Right lung (tissue), 5 donors: Measurements from ENCODE around the gene ZDHHC18. TPM values are rescaled to one million over a fixed set of nuclear protein-coding genes. Genes with fewer than 3 reads are reported as not detected.
"Not testable (repeated sequence)": the region's sequence is repeated elsewhere in the genome, so short reads cannot be mapped to it uniquely, and the experiment has no call there.

ENCODE experiments used
- DNase-seq, 2 donors: peaks; one replicate each; pipeline ENCODE4 v3.0.0-alpha.2; 2013
- polyA plus RNA-seq, 5 donors: library from polyadenylated mRNA; unstranded; fragments of 120-200 nt; gene quantifications; one replicate each; pipeline versions ENCODE4 v1.2.1 to v1.2.3, GENCODE V29; 2013; ENCODE audit warnings: inconsistent platforms in 1 of 5, low replicate concordance in 1 of 5; ENCODE audit not compliant: insufficient read length in 5 of 5, insufficient read depth in 1 of 5

Gene ZDHHC18
- polyA plus RNA-seq, 5 donors = 19.9 to 26.7 (median 23.2) TPM

DNA sequence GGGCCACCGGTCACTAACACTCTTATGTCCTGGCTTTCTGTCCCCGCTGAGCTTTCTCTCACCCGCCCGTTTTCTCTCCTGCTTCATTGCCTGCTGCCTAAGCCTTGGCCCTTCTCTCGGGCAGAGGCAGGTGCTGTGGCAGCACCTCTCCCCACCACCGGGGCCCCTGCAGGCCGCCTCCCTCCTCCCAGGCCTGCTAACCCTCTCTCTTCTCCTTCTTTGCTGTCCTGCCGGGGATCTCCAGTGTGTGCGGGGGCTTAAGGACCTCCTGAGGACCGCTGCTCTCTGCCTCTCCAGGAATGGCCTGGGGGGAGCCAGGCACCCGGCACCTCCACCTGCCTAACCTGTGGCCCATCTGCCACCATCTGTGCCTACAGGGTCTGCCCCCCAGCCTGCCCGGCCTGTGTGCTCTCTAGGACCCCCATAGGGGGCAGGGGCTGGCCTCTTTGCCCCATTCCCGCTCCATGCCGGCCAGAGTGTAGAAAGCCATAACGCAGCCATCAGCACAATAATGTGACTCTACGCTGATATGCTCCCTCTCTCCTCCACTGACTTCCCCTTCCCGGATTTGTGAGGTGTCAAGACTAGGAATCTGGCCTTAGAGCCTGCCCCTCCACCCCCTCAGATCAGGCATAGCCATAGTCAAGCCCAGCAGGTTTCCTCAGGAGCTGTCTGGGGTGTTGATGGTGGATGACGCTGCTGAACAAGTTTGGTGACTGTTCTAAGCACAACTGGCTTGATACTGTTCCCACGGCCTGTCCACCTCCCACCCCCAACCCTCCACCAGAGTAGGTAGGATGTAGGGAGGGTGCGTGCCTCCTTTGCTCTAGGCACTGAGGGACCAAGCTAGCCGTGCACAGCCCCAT, 30.3 kb downstream of the ZDHHC18 start:
- DNase-seq = no peak

DNA sequence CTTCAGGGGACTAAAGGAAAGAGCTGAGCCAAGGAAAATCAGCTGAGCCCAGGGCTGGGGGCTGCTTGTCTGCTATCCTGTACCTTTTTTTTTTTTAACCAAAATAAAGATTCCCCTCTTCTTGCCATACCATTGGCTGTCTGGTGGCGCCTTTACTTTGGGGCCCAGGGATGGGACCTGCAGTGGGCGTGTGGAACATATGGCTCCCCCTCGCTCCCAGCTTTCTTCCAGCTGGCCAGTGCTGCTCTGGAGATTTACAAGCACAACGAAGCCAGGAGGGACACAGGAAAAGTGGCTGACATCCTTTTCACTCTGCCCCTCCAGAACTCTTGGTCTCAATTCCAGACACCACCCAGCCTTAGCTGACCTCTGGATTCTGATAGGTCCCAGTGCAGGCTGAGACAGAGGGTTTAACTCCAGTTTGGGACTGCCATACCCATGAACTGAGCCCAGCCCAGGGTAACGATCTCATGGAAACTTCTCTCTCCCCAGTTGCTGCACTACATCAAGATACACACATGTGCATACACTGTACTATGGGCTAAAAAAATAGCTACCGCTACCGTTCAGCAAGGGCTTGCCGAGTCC, 31.1 kb downstream of the ZDHHC18 start:
- no peak for DNase-seq

DNA sequence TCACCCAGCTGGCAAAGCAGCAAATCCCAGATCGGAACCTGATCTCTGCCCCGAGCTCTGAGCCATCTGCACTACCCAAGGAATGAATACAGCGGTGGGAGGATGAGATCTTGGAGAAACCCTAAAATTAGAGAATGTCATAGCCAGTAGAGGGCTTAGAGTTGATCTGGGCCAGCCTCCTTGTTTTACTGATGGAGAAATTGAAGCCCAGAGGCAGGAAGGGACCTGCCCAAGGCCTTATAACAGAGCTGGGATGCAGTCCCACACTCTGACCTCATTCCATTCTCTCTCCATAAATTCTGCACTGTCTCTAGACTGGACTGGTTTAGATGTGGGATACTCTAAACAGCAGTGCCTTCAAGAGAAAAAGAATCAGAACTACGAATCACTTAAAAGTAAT, 31.7 kb downstream of the ZDHHC18 start:
- DNase-seq = no peak

DNA sequence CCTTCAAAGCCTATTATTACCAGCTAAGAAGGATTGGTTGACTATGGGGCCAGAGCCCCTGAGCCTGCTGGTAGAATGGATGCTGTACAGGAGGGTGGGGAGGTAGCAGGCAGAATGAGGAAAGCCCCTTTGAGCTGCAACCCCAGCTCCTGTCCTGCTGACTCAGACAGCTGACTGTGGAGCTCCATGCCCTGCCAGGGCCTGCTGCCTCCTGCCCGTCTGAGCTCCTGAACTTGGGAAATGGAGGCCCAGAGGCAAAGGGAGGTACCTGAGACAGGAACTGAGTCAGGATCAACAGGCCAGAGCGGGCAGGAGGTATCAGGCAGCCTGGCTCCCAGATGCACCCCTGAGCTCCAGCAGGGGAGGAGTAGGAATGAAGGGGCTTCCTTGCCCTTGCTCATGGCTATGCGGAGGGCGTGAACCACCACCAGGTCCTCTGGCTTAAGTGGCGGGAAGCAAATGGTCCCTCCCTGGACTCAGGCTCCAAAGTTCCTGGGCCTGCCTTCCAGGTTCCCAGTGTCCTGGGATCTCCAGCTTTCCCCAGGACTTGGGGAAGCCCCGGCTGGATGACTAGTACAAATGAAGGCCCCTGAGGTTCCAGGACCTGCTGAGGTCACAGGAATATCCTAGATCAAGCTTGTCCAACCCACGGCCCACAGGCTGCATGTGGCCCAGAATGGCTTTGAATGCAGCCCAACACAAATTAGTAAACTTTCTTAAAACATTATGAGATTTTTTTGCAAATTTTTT, 32.6 kb downstream of the ZDHHC18 start:
- no peak for DNase-seq

DNA sequence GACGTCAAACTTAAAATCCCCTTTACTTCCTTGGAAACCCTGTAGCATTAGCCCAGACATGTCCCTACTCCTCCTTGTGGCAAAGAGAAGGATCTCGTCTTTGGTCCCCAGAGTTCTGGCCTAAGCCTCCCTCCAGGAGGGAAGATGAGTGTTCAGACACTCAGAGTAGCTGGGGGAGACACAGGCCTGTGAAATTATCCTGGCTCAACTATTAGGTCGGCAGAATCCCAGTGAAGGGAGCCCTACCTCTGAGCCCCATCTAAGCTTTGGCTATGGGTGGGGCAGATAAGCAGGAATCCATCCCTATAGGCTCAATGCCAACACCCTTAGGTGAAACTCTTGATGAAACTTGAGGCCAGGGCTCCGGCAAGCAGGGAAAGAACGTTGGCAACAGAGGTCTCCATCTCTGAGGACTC, 34.8 kb downstream of the ZDHHC18 start:
- DNase-seq = no peak

DNA sequence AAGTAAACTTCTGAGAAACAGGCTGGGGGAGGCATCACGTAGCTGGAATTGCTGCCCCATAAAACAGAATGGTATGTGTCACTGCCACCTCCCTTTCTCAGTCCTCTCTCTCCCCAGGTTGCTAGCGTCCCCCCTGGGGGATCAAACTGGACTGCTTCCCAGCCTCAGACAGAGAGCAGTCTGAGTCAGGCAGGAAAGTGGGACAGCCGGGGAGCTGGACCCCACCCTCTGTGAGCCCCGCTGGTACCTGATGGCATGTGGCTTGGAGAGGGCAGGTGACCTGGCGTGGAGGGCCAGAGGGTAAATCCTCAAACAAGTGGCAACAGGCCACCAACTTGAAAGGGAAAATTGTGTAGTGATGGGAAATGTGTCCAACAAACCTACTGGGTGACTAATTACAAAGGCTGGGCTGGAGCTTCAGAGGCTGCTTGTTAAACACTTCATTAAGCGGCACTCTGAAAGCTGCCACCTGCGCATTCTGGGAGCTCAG, 35.4 kb downstream of the ZDHHC18 start:
- no peak for DNase-seq

DNA sequence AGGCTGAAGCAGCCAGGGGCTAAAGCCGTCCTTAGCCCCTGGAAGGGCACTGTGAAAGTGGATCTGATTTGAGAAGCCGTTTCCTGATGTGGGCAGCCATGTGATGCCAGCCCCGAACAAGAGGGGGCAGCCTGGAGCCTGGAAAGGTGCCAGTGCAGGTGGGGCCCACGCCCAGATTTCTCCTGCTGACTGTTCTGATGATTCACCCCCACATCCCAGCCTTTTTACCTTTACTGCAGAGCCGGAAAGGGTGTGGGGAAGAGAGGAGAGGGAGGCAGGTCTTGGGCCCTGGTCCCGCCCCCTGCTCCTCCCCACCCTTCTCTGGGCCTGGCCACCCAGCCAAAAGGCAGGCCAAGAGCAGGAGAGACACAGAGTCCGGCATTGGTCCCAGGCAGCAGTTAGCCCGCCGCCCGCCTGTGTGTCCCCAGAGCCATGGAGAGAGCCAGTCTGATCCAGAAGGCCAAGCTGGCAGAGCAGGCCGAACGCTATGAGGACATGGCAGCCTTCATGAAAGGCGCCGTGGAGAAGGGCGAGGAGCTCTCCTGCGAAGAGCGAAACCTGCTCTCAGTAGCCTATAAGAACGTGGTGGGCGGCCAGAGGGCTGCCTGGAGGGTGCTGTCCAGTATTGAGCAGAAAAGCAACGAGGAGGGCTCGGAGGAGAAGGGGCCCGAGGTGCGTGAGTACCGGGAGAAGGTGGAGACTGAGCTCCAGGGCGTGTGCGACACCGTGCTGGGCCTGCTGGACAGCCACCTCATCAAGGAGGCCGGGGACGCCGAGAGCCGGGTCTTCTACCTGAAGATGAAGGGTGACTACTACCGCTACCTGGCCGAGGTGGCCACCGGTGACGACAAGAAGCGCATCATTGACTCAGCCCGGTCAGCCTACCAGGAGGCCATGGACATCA, 36.5 kb downstream of the ZDHHC18 start, which contains the start of gene SFN:
Gene SFN, plus strand, starts transcription at position 369 of the 904 bp plus-strand sequence. Its CDS starts 64 bp downstream, at position 433.
- DNase-seq = no peak

DNA sequence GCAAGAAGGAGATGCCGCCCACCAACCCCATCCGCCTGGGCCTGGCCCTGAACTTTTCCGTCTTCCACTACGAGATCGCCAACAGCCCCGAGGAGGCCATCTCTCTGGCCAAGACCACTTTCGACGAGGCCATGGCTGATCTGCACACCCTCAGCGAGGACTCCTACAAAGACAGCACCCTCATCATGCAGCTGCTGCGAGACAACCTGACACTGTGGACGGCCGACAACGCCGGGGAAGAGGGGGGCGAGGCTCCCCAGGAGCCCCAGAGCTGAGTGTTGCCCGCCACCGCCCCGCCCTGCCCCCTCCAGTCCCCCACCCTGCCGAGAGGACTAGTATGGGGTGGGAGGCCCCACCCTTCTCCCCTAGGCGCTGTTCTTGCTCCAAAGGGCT, 37.2 kb downstream of the ZDHHC18 start:
- DNase-seq = no peak

DNA sequence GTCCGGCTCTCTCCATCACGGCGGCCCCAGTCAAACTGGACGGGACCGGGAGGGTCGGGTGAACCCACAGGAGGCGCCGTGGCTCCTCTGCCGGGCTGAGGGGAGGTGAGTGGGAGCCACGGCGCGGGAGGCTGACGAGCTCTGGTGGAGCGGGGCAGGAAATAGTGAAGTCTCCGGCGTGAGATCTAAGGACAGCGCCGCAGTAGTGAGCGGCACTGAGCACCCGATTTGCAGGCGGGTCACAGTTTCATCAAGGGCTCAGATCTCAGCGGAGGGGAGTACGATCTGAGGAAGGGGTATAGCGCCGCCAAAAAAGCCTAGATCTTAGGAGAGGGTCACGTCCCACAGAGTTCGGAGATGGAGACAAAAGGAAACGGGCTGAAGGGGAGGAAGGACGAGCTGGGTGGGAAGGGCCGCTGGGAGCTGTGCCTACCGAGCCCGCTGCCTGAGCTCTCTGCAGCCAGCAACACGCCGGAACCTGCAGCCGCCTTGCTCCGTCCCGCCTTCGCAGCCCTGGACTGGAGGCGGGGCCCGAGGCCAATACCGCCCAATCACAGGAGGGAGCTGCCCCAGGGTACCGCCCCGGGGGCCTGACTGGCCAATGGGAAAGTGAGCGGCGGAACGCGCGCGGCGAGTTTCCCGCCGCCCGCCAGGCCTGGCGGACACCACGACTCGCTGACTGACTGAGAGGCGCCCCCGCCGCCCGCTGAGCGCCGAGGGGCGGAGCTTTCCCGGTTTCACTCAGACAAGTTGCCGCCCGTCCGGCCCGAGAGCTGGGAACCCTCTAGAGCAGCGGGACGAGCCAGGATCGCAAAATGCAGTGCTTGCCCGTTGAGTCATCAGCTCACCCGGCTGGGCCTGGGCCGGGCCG, 38.4 kb downstream of the ZDHHC18 start:
- peak; percentile 97 for DNase-seq

DNA sequence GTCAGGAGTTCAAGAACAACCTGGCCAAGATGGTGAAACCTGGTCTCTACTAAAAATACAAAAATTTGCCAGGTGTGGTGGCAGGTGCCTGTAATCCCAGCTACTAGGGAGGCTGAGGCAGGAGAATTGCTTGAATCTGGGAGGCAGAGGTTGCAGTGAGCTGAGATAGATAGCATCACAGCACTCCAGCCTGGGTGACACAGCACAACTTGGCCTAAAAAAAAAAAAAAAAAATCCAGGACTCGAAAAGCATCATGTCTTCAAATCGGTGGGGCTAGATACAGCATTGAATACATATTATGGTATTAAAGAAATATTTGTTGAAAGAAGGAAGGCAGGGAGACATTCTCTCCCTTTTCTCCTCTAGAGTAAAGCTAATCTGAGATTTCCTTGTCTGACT, 46.6 kb downstream of the ZDHHC18 start:
- not testable (repeated sequence) for DNase-seq

DNA sequence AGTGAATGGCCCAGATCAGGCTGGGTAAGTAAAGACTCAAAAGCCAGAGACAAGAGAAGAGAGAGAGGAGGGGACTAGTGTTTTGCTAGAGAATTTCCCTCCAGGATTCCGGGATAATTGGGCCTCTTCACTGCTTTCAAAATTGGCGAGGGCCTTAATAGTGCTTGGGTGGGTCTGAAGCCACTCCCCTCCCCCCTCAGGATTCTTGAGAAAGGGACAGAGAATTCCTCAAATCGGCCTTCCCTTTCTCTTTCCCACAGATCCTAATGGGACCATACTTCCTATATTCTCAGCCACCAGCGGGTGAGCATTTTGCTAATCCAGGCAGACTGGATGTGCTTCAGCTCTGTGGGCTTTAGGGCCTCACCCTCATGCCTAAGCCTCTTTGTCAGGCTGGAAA, 48.4 kb downstream of the ZDHHC18 start:
- DNase-seq = no peak

DNA sequence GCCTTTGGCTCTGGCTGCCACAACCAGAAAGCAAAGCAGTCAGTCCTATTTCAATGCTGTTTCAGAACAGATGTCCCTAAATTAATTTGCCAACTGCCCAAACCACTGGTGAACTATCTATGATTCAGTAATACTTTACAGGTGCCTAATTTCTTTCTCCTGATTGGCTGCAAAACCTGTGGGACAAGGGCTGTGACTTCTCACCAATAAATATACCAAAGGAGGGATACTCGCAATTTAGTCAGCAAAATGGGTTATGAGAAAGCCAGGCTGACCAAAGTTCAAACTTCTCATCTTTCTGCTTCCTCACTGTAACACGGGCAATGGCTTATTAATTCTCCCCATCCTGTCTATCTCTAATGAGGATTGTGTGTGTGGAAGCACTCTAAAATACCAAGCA, 50.8 kb downstream of the ZDHHC18 start:
- no peak for DNase-seq

DNA sequence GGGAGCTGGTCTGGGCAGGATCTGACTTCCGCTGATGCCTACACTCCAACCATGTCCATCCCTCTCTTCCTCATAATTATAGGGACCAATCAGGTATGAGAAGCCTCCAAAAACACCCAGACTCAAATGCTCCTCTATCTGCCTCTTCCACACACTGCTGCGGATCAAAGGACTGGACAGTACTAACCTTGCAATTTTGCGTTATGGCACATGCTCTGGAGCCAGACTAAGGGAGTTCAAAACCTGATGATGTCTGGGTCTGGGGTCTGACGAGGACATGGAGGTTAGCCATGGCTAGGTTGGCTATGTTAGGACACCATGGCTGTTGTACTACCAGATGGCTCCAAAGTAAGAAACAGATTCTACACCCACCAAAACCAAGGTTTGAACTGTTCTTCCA, 53.3 kb downstream of the ZDHHC18 start:
- DNase-seq = no peak

DNA sequence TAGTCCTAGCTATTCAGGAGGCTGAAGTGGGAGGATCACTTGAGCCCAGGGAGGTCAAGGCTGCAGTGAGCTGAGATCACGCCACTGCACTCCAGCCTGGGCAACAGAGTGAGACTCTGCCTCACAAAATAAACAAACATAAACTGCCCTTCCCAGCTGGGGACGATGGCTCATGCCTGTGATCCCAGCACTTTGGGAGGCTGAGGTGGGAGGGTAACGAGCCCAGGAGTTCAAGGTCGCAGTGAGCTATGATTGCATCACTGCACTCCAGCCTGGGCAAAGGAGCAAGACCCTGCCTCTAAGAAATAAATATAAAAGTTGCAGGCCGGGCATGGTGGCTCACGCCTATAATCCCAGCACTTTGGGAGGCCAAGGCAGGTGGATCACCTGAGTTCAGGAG, 55.1 kb downstream of the ZDHHC18 start:
- DNase-seq = not testable (repeated sequence)

DNA sequence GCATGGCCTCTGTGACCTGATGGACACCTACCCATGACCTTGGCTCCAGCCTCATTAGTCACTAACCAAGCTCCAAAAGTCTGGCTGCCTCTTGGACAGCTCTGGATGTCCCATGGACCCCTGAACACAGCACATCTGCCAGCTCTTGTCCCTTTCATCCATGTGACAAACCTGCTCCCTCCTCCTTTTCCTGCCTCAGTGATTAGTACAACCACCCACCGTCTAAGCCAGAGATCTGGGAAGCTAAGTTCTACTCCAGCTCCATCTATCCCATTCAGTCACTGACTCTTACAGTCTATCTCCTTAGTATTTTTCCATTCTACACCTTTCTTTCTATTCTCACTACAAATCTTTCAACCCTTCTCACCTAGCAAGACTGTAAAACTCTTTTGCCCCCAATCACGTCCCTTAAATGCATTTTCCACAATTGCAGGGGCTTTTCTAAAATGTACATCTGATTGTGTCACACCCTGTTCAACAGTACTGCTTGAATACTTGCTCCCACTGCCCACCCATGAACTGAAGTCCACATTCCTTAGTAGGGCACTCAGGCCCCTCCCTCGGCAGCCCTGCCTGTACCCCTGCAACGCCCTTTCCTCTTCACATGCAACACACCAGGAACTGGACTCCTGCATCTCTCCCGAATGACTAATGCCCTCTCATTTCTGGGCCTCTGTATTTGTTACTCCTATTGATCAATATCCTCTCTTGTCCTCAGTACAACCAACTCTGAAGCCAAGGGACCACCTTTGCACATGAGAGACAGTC, 56.4 kb downstream of the ZDHHC18 start:
- no peak for DNase-seq

DNA sequence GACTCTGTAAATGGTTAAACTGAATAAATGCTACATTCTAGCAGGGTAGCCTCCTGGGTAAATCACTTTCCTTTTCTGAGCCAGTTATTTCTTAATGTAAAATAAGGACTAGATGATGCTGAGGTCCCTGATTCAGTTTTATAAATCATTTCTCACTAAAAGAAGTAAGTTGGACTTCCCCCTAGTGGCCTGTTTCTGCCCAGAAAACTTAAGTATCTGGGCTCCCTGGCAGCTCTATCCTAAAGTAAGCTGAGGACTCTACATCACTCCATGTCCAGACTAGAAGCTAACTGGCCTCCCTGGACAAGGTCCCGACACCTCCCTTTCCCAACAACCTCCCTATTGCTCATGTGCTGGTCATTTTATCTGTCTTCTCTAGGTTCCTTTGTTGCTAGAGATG, 60.6 kb downstream of the ZDHHC18 start:
- no peak for DNase-seq

DNA sequence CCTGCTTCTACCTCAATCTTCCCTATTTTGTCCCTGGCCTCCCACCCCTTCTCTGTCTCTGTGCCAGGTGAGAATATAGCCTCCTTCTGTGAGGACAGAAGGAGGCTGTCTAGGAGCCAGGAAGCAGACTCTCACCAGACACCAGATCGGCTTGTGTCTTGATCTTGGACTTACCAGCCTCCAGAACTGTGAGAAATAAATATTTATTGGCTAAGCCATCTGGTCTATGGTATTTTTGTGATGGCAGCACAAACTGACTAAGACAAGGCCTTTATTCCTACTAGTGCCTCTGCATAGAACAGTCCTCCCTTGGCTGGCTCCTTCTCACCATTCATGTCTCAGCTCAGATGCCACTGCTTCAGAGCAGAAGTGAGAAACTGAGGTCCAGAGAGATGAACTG, 61.7 kb downstream of the ZDHHC18 start:
- no peak for DNase-seq

DNA sequence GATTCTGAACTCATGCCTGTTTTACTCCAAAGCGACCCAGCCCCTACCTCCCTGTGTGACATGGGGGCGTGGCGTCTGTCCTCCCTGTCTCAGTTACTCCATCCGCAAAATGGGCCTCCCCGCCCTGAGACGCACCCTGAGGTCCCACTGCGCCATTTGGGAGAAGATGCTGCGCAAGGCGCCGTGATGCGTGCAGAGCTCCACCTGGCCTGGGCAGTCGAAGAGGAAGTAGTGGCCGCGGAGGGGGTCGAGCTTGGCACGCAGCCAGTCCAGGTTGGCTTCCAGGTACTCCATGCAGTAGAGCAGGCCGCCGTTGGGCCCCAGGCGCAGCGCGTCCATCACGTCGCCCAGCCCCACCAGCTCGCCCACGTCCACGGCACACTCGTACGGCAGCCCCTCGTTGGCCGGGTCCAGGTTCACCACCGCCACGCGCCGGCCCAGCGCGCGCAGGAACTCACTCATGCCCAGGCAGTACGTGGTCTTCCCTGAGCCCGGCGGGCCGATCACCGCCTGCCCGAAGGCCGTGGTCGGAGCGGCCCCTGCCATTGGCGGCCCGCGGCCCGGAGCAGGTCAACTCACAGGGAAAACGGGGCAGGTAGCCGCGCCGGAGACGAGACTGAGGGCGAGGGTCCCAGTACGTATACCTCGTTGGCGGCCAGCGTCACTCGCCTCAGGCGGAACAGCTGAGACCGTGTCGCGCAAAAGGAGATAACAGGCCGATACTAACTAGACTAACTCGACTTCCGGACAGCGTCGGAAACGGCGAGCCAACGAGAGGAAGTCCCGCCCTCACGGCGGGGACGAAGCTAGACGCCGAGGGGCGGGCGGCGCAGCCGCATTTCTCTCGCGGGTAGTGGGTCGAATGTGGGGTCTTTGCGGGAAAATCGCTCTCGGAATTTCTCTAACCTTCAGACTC, 63.3 kb downstream of the ZDHHC18 start, which contains the start of gene GPN2:
Gene GPN2, minus strand, starts transcription at position 733 of the 916 bp plus-strand sequence. Its CDS starts 187 bp downstream, at position 546.
- DNase-seq = peak; percentile 75 to 77
